ENCODE data around the gene COL4A3. TPM values are rescaled to one million over a fixed set of nuclear protein-coding genes. Genes with fewer than 3 reads are reported as not detected.
A peak's percentile ranks its signal among the peaks of the same experiment; 100 is the strongest.

COL4A3 gene
- total RNA-seq, 1 donor from 2014 or later, result 0.26 TPM

- H3K36me3 ChIP-seq (ENCODE audit: control insufficient read depth, insufficient read depth, low read length), result peaks cover 1% of the 10 kb centered on the region
- H3K4me3 ChIP-seq (ENCODE audit: low read depth, low read length), result no peak overlapping the region
- DNase-seq (ENCODE audit: low read depth) (no peak), FAIRE-seq (peak; percentile 72)
- H3K27me3 ChIP-seq (ENCODE audit: control insufficient read depth, insufficient read depth, low read length), result no peaks in the 10 kb centered on the region
- no peak for TF ChIP-seq CTCF (IDR thresholded peaks at IDR 0.05; ENCODE audit: insufficient read depth, low read length, severe bottlenecking)
These were observed 174.7 kb downstream of the COL4A3 start for GRCh38 chr2:227339098-227339599.

- no peak for TF ChIP-seq CTCF (IDR thresholded peaks at IDR 0.05; ENCODE audit: insufficient read depth, low read length, severe bottlenecking)
- no peak for FAIRE-seq
- no peak for DNase-seq (ENCODE audit: low read depth)
- Histone ChIP-seq H3K36me3 (ENCODE audit: control insufficient read depth, insufficient read depth, low read length) (peaks cover 1% of the 10 kb centered on the region), H3K27me3 (ENCODE audit: control insufficient read depth, insufficient read depth, low read length) (no peaks in the 10 kb centered on the region), H3K4me3 (ENCODE audit: low read depth, low read length) (no peak overlapping the region)
These were observed 175.7 kb downstream of the COL4A3 start for GRCh38 chr2:227340106-227340505.

- DNase-seq (ENCODE audit: low read depth) (no peak), FAIRE-seq (no peak)
- Histone ChIP-seq H3K4me3 (ENCODE audit: low read depth, low read length) (no peak overlapping the region), H3K27me3 (ENCODE audit: control insufficient read depth, insufficient read depth, low read length) (no peaks in the 10 kb centered on the region), H3K36me3 (ENCODE audit: control insufficient read depth, insufficient read depth, low read length) (peaks cover 1% of the 10 kb centered on the region)
- TF ChIP-seq CTCF (IDR thresholded peaks at IDR 0.05; ENCODE audit: insufficient read depth, low read length, severe bottlenecking), result no peak
These were observed 177.1 kb downstream of the COL4A3 start for GRCh38 chr2:227341553-227341952.

GRCh38 chr2:227344231-227344630 lies 179.8 kb downstream of the COL4A3 start:
- no peak for FAIRE-seq
- no peak overlapping the region for H3K4me3 ChIP-seq (ENCODE audit: low read depth, low read length)
- DNase-seq (ENCODE audit: low read depth), result no peak
- TF ChIP-seq CTCF (IDR thresholded peaks at IDR 0.05; ENCODE audit: insufficient read depth, low read length, severe bottlenecking), result no peak
- no peaks in the 10 kb centered on the region for H3K27me3 ChIP-seq (ENCODE audit: control insufficient read depth, insufficient read depth, low read length)
- peaks cover 3% of the 10 kb centered on the region for H3K36me3 ChIP-seq (ENCODE audit: control insufficient read depth, insufficient read depth, low read length)

- no peaks in the 10 kb centered on the region for H3K27me3 ChIP-seq (ENCODE audit: control insufficient read depth, insufficient read depth, low read length)
- no peak for DNase-seq (ENCODE audit: low read depth)
- peak; percentile 2 for TF ChIP-seq CTCF (IDR thresholded peaks at IDR 0.05; ENCODE audit: insufficient read depth, low read length, severe bottlenecking)
- H3K36me3 ChIP-seq (ENCODE audit: control insufficient read depth, insufficient read depth, low read length), result peaks cover 2% of the 10 kb centered on the region
- H3K4me3 ChIP-seq (ENCODE audit: low read depth, low read length), result no peak overlapping the region
- no peak for FAIRE-seq
These were observed 182.7 kb downstream of the COL4A3 start for GRCh38 chr2:227347117-227347516.

- Histone ChIP-seq H3K27me3 (ENCODE audit: control insufficient read depth, insufficient read depth, low read length) (no peaks in the 10 kb centered on the region), H3K36me3 (ENCODE audit: control insufficient read depth, insufficient read depth, low read length) (peaks cover 2% of the 10 kb centered on the region), H3K4me3 (ENCODE audit: low read depth, low read length) (no peak overlapping the region)
- FAIRE-seq (no peak), DNase-seq (ENCODE audit: low read depth) (no peak)
- no peak for TF ChIP-seq CTCF (IDR thresholded peaks at IDR 0.05; ENCODE audit: insufficient read depth, low read length, severe bottlenecking)
These were observed 183.9 kb downstream of the COL4A3 start for GRCh38 chr2:227348324-227348723.

Measured in bronchial epithelial cell (primary cell).